GM21528 (cell line): ENCODE data around the gene PWWP2B.

Experiments
- ATAC-seq: cut with Tn5 transposase; IDR thresholded peaks from one replicate; pipeline ENCODE4 v1.9.1; 2021; ENCODE audit warnings: mild to moderate bottlenecking, moderate library complexity; ENCODE audit not compliant: unreplicated experiment, low FRiP score

PWWP2B gene

DNA sequence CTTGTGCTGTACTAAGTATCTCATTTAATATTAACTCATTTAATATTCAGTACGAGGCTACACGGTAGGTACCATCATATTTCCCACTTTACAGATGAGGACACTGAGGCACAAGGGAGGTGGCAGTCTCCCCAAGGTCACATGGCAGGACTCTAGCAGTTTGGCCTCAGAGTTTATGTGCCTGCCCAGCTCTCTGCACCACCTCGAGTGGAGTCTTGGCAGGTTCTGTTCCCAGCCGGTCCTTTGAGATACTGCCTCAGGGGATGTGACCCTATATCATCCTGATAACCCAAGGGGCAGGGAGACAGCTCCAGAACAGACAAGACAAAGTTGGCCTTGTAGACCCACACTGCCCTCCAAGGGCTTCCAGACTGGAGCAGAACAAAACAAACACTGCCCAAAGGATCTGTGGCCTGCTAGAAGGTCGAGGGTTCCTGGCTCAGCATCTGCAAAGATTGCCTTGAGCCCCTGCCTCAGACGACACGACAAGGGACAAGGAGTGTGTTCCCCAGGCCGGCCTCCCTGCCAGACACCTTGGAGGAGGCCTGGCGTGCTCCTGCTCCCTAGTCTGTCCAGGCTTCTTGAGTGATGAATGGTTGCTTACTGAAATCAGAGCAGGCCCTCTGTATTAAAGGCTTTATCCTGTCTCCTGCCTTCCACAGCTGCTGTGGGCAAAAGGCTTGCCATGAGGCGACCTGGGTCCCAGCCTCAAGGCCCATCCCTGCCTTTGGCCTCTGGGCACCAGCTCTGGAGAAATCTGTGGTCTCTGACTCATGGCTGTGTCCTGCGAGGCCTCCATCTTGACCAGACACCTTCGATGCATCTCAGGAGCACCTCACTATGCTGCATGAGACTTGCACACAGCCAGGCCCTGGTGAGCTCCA lies 3.9 kb upstream of the PWWP2B start:
- ATAC-seq = no peak

DNA sequence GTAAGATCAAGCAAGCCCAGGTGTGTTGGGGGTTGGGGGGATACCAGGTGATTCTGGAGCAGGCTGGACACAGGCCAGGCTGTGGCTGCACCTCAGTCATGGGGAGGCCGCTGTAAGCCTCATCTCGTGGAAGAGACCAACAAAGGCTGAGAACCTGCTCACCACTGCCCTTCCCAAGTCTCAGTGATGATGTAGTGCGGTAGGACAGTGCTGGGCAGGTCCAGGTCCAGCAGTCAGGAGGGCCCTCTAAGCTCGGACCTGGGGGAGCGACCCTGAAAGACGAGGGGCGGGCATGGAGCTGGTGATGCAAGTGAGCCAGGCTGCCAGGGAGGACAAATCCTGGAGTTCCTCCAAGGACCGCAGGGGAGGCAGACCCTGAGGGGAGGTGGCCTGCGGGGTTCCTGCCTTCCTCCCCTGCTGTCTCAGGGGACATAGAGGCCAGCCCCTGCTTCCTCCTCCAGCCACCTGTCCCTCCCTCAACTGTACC lies 3.3 kb upstream of the PWWP2B start:
- ATAC-seq = no peak

DNA sequence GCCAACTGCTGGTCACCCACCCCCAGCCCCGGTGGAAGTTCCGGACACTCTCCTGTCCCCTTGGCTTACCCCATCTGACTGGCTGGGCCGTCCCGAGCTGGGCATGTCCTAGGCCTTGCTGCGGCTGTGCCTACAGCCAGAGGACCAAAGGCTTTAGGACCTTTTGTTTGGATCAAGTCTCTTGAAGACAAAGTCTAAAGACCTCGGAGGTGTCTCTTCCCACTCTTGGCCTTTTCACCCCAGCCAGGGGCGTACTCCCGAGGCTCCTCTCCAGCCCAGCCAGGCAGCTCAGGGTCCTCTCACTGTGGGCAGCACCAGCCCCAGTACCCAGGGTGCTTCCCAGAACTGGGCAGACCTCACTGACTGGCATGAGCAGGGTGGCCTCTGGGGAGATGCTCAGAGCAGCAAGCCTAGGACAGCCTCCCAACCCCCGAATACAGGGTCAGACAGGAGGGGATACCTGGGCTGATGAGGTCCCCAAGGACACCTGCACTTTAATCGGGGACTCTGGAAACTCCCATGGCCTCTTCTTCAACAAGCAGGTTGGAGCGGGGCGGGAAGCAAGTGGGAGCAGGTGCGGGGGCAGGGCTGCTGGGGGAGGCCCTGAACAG lies 2.7 kb upstream of the PWWP2B start:
- ATAC-seq = no peak

DNA sequence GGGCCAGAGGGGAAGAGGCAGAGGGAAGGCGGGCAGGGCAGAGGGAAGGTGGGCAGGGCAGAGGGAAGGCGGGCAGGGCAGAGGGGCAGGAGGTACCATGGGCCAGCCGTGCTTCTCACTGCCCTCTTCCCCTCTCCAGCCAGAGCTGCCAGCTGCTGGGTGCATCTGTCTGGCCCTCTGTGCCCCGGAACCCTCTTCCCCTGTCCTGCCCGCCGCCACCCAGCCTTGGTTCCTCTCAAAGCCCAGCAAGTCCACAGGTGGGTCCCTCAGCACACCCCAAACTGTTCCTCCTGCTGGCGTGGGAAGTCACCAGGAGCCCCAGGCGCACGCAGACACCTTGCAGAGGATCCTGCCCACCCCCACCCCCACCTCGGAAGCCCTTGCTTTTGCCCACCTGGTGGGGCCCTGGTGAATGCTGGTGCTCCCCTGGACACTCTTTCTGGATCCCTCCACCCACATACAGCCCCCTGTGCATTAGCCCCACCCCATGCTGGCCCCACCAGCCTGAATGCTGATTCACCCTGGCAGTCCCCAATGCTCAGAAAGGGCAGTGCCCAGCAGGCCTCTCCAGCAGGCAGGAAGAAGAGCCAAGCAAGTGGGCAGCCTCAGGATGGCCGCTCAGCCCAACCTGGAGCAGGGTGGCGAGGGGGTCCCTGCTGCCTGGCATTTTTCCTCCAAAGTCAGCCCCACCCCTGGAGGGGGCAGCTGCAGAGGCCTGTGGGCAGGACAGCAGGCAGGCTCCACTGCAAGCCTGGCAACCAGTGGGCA lies 1.9 kb upstream of the PWWP2B start:
- no peak for ATAC-seq

DNA sequence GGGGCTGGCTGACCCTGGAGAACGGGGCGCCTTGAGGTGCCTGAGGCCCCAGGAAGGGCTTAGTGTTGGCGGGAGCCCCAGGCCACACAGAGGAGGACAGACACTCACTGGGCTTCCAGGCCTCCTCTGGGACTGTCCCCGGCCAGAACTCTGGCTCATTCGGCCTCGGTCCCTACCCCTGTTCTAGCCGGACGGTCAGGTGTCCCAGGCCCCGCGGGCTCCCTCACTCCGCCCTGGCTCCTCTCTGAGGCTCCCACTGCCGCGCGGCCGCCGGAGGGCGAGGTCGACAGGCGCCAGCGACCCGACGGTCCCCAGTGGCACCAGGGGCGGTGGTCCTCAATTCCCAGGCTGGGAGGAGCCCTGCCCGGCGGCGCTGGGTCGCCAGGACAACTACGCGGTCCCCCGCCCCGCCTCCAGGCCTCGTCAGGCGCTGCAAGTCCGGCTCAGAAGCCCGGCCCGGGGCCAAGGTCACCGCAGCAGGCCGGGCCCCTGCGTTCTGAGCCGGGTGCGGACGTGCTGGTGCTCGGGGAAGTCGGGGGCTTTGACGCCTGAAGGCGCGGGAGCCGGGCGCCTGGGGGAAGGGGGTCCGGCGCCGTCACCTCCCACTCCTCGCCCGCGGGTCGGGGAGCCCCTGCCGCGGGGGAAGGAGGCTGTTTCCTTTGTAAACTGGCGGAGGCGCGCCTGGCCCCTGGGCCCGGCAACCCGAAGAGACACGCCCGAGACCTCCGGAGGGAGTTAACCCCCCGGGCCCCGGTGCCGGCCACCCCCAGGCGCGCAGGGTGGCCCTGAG lies 1.1 kb upstream of the PWWP2B start:
- peak; percentile 8 for ATAC-seq

DNA sequence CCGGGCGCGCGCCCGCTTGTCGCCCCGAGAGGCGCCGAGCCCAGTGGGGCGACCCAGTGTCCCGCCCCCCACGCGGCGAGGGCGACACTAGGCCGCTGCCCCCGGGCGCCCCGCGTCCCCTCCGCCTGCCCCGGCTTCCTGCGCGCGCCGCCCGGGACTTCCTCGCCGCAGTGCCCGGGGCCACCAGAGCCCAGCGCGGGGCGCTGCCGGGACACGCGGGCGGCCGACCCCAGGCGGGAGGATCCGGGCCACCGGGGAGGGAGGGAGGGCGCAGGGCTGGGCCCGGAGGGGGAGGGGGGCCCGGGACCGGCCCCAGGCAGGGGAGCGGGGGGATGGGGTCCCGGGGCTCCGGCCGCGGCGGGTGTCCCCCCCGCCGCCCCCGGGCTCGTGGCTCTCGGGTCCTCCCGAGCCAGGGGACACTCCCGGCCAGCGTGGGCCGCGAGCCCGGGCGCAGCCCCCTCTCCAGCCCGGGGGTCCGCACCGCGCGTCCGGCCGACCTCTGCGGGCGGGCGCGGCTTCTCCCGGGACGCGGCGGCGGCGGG lies 435 bp upstream of the PWWP2B start:
- ATAC-seq = peak; percentile 36

DNA sequence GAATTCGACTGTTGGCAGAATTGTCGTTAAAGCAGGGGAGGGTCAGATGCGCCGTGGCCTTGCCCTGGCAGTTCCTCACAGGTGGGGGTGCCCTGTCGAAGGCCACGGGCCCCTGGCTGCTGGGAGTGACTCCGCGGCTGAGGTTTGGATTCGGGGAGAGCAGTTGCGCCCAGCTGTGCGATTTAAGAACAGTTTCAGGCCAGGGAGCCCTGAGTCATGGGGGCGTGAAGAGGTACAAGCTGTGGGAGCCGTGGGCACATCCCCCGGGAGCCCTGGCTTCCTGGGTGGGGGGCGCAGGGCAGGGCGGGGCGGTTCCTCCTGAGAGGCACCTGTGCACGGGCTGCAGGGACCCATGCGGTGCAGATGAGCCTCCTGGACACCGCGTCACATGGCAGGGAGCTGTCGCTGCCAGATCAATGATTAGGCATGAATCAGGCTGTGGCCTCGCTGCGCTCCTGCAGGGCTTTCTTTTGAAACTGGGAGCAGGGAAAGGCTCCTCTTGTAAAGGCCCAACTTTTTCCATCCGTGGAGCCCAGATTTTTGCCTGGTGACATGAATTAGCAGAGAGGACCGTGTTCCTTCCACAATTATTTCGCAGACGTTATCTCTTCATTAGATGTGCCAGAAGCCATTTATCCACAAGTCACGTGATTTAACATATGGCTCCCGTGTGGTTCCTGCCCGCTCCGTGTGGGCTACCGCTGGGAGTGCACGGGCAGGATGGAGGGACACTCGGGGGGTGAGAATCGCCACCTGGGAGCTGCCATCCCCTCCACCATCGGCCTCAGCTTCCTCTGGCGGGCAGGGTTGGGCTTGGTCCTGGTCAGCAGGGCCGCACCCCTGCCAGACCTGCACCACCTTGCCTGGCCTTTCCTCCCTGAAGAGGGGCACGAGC lies 918 bp downstream of the PWWP2B start:
- ATAC-seq = peak; percentile 30

DNA sequence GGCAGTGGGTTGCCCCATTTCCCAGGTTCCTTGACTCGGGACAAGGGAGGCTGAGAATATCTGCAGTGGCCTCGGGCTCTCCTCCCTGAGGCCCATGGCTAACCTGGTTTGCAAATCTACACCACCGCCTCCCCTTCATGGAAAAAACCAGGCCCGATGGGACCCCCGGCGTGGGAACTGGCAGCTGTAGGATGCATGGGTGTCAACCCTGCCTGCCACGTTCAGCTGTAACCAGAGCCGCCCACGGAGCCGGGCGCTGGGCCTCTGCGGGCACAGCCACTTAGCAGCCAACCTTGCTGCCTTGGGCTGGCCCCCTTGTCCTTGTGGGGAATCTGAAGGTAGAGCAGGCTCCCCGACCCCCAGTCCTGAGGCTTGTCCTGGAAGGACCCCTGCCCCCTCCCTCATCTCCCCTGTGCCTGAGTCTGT lies 1.6 kb downstream of the PWWP2B start:
- no peak for ATAC-seq

DNA sequence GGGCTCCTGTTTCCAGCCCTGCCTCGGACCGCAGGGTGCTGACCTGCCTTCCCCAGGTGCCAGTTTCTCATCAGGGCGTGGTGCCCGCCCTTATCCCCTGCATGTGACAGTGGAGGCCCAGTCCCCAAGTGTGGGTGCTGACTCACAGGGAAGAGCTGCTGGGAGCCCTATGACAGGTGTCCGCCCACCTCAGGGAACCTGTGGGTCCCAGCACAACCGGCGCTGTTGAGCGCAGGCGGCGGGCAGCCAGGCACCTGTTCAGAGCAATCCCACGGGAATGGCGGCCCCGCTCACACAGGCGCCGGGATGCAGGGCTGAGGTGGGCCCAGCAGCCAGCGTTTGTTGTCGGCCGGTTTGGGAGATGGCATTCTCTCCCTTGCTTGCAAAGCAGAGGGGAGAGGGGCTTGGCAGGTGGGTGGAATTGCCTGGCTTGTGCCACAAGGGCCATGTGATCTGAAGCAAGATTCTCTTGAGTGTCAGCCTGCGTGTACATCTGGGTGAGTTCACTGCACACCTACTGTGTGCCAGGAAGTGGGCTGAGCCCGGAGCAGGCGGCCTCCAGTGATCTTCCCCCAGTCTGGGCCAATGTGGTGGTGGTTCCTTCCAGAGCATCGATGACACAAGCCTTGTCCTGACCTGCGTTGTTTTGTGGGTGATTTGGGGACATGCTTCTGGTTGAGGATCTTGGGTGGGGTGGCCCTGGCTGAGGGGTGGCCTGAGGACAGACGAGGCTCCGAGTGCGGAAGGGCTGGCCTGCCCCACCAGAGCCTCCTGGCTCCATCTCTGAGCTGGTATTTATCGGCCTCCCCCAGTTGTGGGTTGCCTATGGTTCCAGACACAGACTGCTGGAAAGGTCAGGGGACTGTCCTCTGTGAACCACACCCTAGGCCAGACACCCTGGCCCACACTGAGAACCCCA lies 2.4 kb downstream of the PWWP2B start:
- no peak for ATAC-seq

DNA sequence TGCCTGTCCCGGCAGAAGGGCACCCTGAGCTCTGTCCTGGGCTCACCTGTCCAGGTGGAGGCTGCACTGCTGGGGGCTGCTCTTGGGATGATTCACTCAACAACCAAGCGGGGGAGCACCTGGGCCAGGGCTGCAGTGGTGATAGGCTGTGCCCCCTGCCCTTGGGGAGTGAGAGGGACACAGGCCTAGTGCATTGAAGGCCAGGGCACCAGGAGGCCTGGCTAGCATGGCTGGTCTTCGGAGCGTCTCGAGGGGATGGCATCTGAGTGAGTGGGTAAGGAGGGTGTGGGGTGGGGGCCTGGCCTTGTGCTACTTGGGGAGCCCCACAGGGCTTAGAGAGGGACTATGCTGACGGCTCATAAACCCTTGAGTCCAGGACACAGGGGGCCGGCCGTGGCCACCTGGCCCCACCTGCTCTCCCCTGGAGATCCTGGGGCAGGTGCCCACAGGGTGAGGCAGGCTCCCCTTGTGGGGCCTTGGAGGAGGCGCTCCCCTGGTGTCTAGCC lies 3.1 kb downstream of the PWWP2B start:
- ATAC-seq = no peak

DNA sequence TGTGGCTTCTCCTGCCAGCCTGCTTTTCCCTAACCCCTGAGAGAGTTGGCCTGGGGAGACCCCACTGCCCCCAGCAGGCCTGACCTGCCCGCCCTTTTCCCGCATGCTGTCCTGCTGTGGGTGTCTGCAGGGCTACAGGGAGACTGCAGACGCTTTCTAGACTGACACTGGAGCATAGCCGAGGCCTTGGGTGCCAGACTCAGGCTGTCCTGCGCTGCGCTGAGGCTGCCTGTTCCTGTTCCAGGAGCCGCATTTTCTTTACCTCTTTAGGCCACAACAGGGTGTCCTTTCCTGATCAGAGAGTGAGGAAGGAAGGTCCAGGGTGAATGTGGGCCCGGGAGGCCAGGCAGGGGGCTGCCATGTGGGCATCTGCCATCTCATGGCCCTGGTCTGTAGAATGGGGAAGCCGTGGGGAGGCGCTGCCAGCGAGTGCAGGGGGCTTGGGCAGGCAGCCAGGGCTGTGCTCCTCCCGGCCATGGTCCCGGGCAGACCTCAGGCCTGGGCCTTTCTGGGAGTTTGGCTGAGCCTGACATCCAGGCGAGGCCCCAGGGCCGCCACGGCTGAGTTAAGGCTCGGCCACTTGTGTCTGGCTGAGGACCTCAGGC lies 3.6 kb downstream of the PWWP2B start:
- no peak for ATAC-seq

DNA sequence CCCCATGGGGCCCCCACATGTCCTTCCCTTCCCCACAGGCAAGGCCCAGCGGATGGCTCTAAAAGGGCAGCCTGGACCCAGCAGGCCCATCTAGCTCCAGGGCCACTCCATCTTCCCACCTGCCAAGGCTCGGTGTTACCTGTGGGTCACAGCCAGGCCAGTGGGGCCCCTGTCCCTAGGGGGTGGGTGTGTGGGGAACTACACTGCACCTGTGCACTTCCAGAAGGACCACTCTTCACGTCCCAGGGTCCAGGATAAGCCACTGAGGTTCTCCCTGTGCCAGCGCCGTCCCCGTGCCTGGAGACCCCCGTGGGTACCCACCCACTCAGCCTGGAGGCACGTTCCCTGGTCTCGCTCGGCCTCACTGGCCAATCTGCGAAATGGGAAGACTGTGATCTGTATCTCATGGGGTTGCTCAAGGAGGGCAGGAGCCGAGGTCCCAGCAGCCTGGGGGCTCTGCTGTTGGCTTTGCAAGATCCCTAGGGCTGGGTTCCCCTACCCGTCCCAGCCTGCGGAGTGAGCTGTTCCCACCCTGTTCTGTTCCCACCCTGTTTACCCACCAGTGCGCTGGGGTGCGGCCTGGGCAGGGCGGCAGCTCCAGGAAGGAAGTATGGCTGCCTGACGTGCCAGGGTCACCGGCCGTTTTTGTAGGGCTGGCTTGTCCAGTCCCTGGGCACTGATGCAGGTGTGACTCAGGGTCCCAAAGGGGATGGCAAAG lies 4.6 kb downstream of the PWWP2B start:
- ATAC-seq = no peak

DNA sequence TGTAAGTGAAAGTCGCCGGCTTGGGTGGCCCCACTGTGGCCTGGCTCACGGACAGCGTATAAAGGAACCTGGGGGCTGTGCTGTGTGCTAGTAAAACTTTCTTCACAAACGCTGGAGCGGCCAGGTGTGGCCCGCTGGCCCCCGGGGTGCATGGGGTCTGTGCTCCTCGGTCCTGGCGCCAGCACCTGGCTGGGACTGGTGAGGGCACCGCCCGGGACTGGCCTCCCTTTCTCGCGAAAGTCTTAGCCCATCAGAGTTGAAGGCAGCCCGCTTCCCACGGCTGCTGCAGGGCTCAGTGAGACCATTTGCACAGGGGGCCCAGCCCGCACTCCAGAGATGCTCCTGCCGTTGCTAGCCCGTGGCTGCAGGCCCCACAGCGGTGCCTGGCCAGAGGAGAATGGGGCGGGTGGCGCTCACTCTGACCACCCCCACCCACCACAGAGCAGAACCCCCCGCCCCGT lies 5.8 kb downstream of the PWWP2B start:
- ATAC-seq = no peak

DNA sequence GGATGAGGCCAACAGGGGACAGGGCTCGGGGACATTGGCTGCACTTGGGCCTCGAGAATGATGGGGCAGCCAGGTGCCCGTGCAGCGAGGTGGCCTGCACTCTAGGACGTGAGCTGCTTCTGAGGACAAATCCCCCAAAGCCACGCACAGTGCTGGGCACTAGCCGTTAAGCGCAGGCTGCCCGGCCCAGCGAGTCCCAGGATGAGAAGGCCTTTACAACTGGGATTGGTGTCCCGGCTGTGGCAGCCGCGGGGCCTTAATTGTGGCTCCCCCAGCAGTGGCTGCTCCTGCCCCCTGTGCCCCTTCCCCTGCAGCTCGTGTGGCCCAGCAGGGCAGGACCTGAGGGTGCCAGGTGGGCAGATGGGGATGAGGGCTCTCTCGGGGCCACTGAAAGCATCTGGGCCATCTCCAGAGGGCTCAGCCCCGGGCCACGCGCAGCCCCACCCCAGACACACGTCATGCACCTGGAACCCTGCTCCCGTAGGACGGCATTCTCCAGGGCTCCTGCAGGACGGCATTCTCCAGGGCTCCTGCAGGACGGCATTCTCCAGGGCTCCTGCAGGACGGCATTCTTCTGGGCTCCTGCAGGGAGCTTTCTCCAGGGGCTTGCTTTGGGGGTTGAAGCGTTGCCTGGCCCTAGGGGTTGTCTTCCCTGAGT lies 6.6 kb downstream of the PWWP2B start:
- ATAC-seq = no peak

DNA sequence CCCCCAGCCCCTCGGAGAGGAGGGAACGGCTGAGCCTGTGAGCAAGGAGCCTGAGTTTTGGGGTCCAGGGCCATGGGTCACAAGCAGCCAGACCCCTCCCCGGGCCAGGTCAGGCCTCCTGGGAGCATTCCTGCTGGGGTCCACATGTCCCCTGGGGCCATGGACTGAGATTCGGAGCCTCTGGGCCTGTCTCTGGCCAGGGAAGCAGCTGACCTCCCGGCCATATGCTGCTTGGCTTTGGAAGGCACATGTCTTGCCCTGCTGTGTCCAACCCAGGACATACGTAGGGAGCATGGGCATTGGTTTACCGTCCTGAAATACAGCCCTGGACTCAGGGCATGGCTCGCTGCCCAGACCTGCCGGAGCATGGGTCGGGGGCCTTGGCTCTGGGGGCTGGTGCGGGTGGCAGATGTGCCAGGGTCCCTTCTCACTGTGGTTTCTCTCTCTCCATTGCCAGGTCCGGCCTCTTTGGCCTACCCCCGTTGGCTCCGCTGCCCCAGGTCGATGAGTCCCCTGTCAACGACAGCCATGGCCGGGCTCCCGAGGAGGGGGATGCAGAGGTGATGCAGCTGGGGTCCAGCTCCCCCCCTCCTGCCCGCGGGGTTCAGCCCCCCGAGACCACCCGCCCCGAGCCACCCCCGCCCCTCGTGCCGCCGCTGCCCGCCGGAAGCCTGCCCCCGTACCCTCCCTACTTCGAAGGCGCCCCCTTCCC lies 7.3 kb downstream of the PWWP2B start:
- ATAC-seq = no peak
